LNCaP clone FGC (cell line): Measurements from ENCODE around the gene ZFAND5.

ENCODE experiments used
- DNase-seq: peaks from one replicate; pipeline ENCODE4 v3.0.0-alpha.2; 2011; ENCODE audit warnings: low read depth
- H3K4me3 ChIP-seq: 2 replicates; pipeline ENCODE4 v1.5.1; 2011; ENCODE audit warnings: mild to moderate bottlenecking, low read depth, low read length, control low read depth
- CTCF ChIP-seq: IDR thresholded peaks from 2 replicates; pipeline ENCODE4 v1.5.1; 2012; ENCODE audit warnings: mild to moderate bottlenecking; ENCODE audit not compliant: control insufficient read depth, insufficient read depth; ENCODE audit errors: extremely low read depth

ZFAND5 gene

GRCh38 chr9:72356041-72356582, 8.9 kb downstream of the ZFAND5 start:
- no peak for DNase-seq
- no peak overlapping the region for H3K4me3 ChIP-seq
- no peak for TF ChIP-seq CTCF

GRCh38 chr9:72355153-72355552, 9.9 kb downstream of the ZFAND5 start:
- no peak for DNase-seq
- H3K4me3 ChIP-seq = no peak overlapping the region
- TF ChIP-seq CTCF = no peak

- no peak for TF ChIP-seq CTCF
- no peak for DNase-seq
- H3K4me3 ChIP-seq = no peak overlapping the region
These were observed 10.3 kb downstream of the ZFAND5 start for GRCh38 chr9:72354704-72355103.

GRCh38 chr9:72353455-72354116, 11.4 kb downstream of the ZFAND5 start:
- H3K4me3 ChIP-seq = no peak overlapping the region
- TF ChIP-seq CTCF = no peak
- no peak for DNase-seq

GRCh38 chr9:72352911-72353388, 12.1 kb downstream of the ZFAND5 start:
- TF ChIP-seq CTCF = no peak
- no peak overlapping the region for H3K4me3 ChIP-seq
- no peak for DNase-seq

GRCh38 chr9:72351538-72352453, 13.2 kb downstream of the ZFAND5 start:
- no peak overlapping the region for H3K4me3 ChIP-seq
- TF ChIP-seq CTCF = no peak
- DNase-seq = no peak
